GM19239 (cell line): ENCODE measurements around the gene SLC6A15.

Experiments used
- DNase-seq: peaks from one replicate; pipeline ENCODE4 v3.0.0; 2011; ENCODE audit warnings: low spot score; ENCODE audit not compliant: insufficient read length
- FAIRE-seq: peaks from 2 replicates; lab custom pipeline; 2011; peaks lifted over from hg19 to GRCh38; lab: Jason Lieb, UNC

SLC6A15 gene

DNA sequence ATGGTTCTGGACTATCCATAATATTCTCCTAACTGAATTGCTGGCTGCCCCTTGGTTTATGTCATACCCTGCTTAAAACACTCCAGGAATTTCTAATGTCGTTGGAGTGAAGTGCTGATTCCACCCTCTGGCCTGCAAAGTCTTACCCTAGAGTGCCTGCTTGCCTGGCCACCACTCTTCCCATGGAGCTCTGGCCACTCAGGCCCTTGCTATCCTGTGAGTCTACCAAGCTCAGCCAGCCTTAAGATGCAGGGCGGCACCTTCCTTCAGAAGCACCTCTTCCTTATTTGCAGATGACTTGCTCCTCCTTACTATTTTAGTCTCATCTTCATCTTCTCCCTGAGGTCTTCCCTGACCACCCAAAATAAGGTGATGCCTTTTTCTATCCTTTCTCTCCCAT is 35.3 kb downstream of the SLC6A15 start:
- FAIRE-seq: no peak
- no peak for DNase-seq

GRCh38 chr12:84875241-84875640 is 37.4 kb downstream of the SLC6A15 start:
- FAIRE-seq (no peak), DNase-seq (no peak)

GRCh38 chr12:84874825-84875139 is 37.8 kb downstream of the SLC6A15 start:
- FAIRE-seq (no peak), DNase-seq (no peak)

- peak; percentile 70 for FAIRE-seq
- peak; percentile 1 for DNase-seq
Measured at GRCh38 chr12:84874125-84874824, 38.3 kb downstream of the SLC6A15 start.

GRCh38 chr12:84862186-84862585 is 50.4 kb downstream of the SLC6A15 start:
- DNase-seq: no peak
- FAIRE-seq: no peak

DNA sequence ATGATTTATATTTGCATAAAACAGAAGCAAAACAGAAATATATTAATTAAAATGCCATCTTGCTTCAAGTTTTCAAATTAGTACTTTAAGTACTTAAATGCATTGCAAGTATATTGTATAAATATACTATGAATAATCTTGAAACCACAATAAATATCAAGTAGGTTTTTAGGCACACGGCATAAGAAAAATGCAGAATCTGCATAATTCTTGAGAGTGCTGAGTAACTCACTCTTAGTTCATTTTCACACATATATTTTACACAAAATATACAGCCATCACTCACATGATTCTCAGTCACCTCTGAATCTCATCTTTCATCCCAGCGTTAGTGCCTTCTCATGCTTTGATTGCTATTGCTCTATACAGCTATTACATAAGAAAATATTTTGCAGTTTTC is 51.9 kb downstream of the SLC6A15 start:
- FAIRE-seq (no peak), DNase-seq (no peak)

- FAIRE-seq: no peak
Measured at GRCh38 chr12:84858796-84859195, 53.8 kb downstream of the SLC6A15 start.

DNA sequence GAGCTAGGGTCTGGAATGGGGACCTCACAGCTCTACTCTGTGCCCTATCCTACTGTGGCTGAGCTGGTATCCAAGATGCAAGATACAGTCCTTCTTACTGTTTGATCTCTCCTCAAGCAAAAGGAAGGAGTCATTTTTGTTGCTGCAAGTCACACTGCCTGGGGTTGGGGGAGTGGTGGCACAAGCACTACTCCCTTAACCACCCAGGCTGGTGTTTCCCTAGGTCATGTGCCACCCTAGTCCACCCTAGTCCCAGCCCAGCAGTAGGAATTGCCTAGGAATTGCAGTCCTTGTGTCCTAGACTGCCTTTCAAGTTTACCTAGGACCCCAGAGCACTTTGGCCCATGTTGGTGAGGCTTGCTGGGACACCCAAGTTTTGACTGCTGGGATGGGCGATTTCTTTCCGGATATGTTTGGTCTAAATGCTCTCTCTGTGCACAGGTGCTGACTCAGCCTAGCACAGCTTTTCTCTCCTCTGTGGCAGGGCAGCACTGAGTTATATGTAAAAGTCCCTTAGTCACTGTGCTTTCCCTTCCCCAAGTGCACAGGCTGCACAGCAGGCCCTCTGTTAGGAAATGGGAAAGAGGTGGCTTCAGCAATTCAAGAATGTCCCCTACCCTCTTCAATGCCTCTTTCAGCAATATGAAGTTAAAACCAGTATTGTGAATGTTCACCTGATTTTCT is 54.9 kb downstream of the SLC6A15 start:
- no peak for FAIRE-seq
- DNase-seq: no peak

More at GRCh38 chr12:84858796-84859195, 53.8 kb downstream of the SLC6A15 start:
- no peak for DNase-seq

DNA sequence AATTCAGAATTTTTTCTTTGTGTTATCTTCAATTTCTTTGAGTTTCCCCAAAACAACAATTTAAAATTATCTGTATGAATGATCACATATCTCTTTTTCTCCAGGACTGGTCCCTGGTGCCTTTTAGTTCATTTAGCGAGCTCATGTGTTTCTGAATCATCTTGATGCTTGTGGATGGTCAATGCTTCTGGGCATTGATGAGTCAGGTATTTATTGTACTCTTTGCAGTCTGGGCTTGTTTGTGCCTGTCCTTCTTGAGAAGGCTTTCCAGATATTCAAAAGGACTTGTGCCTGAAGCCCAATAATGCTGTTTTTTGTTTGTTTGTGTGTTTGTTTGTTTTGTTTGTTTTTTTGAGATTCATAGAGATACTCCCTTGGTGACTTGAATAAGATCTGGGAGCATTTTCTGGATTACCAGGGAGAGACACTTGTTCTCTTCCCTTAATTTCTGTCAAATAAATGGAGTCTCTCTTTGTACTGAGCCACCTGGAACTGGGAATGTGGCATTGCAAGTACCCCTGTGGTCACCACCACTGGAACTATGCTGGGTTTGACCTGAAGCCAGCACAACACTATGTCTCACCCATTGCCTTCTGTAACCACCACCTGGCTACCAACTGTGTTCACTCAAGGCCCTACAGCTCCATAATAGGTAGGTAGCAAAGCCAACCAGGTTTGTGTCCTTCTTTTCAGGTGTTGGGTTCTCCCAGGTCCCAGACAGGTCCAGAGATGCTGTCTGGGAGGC is 56.3 kb downstream of the SLC6A15 start:
- FAIRE-seq (no peak), DNase-seq (no peak)

DNA sequence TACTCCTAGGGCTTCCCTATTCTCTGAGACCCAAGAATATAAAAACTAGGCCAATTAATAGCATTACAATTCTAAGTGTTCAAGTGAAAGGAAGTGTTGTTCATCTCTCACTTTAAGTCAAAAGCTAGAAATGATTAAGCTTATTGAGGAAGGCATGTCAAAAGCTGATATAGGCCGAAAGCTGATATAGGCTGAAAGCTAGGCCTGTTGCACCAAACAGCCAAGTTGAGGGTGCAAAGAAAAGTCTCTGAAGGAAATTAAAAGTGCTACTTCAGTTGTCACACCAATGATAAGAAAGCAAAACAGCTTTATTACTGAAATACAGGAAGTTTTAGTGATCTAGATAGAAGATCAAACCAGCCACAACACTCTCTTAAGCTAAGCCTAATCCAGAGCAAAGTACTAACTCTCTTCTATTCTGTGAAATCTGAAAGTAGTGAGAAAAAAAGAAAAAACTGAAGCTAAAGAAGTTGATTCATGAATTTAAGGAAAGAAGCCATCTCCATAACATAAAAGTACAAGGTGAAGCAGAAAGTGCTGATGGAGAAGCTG is 68.9 kb downstream of the SLC6A15 start:
- FAIRE-seq: no peak
- DNase-seq: no peak

DNA sequence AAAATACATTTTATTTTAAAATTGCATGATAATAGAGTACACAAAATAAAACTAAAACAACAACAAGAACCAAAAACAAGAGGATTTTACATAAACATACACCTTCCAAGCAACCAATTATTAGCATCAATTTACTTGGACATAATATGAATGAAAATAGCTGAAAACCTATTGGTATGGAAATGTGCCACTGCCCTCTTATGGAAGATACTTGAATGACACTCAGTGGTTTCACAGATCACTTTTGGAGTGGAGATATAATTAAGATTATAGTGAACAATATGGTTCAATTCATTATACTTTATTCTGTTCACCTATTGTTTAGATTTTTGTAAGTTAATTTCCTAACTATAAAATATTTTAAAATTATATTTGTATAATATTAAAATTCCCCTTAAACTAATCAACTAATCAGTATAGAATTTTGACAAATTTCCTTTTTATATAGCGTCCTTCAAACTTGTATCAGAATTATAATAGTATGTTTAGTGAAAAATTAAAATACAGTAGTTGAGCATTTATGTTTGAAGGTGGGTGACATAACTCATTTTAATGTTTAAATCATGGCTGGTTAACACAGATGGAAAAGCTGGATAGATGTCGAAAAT is 70.1 kb downstream of the SLC6A15 start:
- FAIRE-seq (no peak), DNase-seq (peak; percentile 1)

- no peak for DNase-seq
- FAIRE-seq: no peak
Measured at GRCh38 chr12:84841591-84841990, 71.0 kb downstream of the SLC6A15 start.

GRCh38 chr12:84840356-84840755 is 72.2 kb downstream of the SLC6A15 start:
- DNase-seq (no peak), FAIRE-seq (no peak)

DNA sequence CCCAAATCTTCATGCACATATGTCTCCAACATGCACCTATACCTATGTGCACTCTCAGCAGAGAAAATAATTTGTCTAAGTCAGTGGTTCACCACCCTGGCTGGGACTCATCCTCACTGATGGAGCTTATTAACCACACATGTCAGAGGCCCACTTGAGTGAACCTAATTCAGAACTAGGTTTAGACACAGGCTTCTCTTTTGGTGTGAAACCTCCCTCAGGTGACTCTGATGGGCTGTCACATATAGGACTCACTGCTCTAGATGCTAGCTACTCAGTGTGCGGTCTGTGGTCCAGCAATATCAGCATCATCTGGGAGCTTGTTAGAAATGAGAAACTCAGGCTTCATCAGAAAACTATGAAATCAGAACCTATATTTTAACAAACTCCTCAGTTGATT is 85.7 kb downstream of the SLC6A15 start:
- FAIRE-seq (no peak), DNase-seq (no peak)

DNA sequence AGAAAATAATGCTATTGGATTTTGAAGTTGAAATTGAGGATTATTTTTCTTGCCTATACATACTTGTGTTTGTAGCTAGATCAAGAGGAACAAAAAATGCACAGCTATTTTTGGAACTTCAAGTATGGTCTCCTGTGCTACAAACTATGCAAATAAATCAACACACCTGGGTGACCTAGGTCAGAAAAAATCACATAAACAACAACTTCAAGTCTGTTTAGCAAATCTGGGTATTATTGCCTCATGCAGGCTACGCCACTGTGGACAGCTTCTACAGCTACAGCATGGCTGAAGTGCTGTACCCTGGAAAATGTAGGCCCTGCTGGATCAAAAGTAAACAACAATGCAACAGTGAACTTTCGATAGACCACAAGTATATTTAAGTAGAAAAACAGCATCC is 87.5 kb downstream of the SLC6A15 start:
- FAIRE-seq: no peak
- no peak for DNase-seq

- no peak for FAIRE-seq
- no peak for DNase-seq
Measured at GRCh38 chr12:84822525-84822924, 90.1 kb downstream of the SLC6A15 start.

GRCh38 chr12:84816916-84817695 is 95.5 kb downstream of the SLC6A15 start:
- FAIRE-seq (no peak), DNase-seq (no peak)

DNA sequence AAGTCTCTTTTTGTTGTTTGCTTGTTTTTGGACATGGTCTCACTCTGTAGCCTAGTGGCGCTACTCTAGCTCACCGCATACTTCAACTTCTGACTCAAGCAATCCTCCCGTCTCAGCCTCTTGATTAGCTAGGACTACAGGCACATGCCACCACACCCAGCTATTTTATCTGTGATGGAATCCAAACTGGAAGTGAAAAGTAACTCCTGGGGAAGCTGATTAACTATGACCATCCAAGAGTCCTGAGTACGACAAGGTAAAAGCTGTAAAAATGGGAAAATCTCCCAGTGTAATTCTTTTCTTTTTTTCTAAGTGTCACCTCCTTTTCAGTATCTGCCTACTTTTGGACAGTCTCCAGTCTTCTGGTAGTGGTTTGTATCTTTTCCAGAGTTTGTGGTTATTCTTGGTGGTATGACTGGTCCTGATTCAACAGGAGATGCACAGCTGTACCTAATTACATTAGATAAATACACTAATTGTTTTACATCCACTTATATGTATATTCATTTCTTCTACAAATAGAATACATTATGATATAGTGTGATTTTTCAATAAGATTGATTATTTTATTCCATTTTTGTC is 97.8 kb downstream of the SLC6A15 start:
- no peak for DNase-seq

DNA sequence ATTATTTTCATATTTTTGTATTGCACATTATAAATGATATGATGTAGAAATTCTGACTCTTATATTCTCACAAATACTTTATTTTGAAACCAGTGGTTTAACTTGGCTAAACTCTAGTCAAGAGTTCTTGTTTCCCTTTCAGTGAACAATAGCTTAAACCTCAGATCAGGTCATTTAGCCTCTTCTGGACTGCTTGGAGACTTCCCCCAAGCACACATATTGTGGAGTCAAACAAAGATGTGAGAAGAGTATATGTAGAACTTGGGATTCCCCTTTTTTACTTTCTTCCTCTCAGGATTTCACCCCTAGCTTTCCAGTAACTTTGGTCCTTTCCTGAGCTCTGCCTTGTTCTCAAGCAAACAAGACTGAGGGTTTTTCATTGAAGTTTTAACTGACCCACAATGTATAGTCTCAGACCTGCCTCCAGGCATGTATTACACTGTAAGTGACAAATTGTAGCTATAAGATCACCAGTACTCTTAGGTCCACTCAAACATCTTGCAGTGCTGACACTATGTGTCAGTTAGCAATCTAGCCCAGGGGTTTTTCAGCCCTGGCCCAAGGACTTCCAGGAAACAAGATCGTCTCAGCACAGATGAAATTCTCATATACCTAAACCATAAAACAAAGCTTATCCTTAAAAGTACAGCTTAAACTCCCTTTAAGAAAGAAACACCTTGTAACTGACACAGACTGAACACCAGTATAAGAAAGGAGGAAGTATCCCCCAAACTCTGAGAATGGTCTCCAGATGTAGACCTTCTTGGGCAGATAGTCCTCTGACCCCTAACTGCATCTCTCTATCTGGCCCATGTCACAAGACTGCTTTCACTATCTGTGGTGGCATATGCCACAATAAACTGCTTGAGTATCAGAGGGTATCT is 98.6 kb downstream of the SLC6A15 start:
- DNase-seq (no peak), FAIRE-seq (no peak)

More for the DNA sequence above, 97.8 kb downstream of the SLC6A15 start:
- FAIRE-seq: no peak
